NCI-H1694 (cell line): ENCODE data around the gene SHLD1.
A peak's percentile ranks its signal among the peaks of the same experiment; 100 is the strongest.
"Not testable (repeated sequence)": the region's sequence is repeated elsewhere in the genome, so short reads cannot be mapped to it uniquely, and the experiment has no call there.

ENCODE experiments used
- DNase-seq: peaks from one replicate; lab custom pipeline; 2025; lab: John Stamatoyannopoulos, UW

SHLD1 gene

DNA sequence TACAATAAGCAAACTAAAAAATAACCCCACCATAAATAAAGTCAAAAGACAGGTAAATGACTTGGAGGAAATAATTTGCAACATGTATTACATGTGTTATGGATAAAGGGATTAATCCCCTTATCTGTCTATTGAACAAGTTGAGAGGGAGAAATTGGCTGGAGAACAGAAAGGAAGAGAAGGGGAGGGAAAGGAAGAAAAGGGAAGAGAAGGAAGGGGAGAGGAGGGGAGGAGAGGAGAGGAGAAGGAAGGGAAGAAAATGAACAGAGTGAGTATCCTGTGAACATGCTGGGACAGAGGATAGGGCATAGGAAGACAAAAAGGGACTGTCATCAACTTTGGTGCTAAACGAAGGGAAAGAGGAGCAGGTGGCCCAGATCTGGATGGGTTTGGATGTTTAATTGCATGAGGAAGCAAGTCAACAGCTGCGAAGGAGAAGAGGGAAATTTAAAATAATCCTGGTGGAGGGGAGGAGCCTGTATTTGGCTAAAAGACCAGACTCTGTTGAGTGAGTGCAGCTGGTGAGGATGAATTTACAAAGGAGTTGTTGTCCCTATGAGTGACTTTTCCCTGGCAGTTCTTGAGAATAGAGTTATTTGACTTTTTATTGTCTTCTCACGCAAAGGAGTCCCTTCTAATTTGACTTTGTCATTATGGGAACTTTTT is 14.2 kb upstream of the SHLD1 start:
- DNase-seq = peak; percentile 87

DNA sequence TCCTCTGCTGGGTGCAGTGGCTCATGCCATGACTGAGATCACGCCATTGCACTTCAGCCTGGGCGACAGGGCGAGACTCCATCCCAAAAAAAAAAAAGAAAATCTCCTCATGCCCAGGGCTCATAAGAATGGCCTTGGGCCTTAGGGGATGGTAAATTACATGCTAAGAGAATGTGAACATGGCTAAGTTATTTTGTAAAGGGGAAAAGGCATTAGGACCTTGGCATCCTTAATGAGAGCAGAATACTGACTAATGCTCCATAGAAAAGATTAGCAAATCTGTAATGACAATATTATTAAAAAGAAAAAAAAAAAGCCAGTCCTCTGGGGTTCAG is 12.6 kb upstream of the SHLD1 start:
- no peak for DNase-seq

DNA sequence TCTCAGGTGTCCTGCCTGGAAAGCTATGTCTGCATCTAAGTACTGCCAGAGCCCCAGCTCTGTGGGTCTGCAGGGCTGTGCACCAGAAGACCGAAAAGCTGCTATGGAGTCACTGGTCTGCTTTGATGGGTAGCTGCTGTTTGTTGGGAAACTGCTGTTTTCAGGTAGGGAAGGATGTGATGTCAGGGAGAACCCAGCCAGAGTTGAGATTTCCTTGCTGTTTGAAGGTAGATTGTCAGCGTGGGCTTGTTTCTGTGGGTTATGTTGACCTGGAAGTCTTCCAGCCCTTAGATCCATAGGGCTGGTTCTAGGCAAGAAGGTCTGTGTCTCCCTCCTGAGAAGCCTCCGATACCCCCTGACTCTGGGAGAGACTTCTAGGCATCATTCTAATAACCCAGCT is 12.2 kb upstream of the SHLD1 start:
- DNase-seq = no peak

DNA sequence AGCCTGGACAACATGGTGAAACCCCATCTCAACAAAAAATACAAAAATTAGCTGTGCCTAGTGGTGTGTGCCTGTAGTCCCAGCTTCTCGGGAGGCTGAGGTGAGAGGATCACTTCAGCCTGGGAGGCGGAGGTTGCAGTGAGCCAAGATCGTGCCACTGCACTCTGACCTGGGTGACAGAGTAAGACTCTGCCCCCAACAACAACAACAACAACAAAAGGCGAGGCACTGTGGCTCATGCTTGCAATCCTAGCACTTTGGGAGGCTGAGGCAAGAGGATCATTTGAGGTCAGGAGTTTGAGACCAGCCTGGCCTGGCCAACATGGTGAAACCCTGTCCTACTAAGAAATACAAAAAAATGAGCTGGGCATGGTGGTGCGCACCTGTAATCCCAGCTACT is 9.6 kb upstream of the SHLD1 start:
- not testable (repeated sequence) for DNase-seq

DNA sequence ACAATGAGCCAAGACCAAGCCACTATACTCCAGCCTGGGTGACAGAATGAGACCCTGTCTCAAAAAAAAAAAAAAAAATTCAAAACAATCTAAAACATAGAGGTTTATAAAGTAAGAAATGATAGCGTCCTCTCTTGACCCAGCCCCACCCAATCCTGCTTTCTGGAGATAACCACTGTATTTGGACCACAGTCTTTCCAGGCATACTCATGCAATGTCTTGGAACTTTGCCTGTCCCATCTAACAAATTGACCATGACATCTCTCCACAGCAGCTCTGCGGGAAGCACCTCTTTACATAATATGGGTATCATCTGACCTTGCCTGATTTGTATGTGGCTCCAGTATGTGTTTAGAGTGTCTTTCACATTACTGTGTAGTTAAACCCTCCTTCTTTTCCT is 9.1 kb upstream of the SHLD1 start:
- DNase-seq = no peak

DNA sequence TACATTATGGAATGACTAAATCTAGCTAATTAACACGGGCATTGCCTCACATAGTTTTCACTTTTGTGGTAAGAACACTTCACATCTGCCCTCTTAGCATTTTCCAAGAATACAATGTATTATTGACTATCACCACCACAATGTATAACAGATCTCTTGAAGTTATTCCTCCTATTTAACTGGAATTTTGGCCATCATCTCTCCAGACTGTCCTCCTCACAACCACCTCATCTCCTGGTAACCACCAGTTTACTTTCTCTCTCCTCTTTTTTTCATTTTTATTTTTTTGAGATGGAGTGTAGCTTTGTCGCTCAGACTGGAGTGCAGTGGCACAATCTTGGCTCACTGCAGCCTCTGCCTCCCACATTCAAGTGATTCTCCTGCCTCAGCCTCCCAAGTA is 8.2 kb upstream of the SHLD1 start:
- DNase-seq = no peak

DNA sequence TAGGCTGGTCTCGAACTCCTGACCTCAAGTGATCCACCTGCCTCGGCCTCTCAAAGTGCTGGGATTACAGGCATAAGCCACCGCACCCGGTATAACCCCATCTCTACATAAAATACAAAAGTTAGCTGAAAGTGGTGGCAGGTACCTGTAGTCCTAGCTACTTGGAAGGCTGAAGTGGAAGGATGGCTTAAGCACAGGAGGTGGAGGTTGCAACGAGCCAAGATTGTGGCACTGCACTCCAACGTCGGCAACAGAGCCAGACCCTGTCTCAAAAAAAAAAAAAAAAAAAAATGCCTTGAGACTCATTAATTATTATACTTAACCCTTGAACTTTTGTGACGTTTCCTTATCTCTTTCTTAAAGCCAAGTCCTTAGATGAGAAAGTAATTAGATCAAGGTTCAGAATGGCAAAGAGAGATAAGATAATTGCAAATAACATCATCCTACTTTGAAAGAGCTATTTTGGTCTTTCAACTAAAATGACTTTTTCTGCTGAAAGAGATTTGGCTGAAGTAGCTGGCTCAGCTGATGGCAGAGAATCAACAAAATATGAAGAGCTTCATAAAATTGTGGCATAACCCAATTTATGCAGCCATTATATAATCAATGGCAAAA is 4.7 kb upstream of the SHLD1 start:
- DNase-seq = no peak

DNA sequence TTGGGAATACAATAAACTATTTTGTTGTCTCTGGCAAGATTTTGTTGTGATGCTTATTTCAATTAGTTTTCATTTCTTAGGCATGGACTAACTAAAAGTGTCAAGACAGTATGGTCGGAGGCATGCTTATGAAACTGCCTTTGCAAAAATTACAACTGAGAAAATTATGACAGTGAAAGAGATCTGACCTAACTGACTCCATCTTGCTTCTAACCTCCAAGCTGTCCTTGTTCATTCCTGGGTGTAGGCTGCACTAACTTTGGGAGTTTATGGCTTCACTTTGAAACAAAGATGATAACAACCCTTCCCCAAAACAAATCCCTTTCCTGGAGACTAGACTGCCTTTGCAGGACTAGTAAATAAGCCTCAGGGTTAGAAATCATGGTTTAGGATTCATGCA is 4.1 kb upstream of the SHLD1 start:
- no peak for DNase-seq

DNA sequence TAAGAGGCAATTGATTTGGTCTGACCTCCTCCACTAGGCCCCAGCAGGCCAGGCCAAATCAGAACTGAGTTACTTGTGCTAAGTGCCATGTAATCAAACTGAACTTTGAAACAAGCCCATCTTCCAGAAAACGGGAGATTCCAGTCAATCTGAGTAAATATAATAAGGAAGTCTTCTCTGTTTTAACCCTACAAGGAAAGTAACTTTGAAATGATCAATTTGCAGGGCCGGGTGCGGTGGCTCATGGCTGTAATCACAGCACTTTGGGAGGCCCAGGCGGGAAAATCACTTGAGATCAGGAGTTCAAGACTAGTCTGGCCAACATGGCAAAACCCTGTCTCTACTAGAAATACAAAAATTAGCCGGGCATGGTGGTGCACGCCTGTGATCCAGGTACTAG is 2.0 kb upstream of the SHLD1 start:
- DNase-seq = no peak

DNA sequence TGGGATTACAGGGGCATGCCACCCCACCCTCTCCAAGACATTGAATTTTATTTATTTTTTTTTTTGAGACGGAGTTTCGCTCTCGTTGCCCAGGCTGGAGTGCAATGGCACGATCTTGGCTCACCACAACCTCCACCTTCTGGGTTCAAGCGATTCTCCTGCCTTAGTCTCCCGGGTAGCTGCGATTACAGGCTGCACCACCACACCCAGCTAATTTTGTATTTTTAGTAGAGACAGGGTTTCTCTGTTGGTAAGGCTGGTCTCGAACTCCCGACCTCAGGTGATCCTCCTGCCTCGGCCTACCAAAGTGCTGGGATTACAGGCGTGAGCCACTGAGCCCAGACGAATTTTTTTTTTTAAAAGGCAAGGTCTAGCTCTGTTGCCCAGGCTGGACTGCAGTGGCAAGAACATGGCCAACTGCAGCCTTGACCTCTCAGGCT is 669 bp upstream of the SHLD1 start:
- not testable (repeated sequence) for DNase-seq

DNA sequence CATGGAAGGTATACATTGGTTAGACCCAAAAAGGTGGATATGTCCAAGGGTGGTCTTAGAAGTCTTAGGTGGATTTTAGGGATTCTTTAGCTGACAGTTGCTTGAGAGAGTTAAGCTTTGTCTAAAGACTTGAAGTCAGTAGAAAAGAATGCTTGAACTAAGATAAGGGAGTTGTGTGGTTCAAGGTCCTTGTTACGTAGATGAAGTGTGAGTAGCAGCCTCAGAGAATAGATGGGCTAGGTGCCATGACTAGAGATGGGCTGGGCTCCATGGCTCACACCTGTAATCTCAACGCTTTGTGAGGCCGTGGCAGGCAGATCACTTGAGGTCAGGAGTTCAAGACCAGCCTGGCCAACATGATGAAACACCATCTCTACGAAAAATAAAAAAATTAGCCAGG is 1.7 kb downstream of the SHLD1 start:
- DNase-seq = no peak

DNA sequence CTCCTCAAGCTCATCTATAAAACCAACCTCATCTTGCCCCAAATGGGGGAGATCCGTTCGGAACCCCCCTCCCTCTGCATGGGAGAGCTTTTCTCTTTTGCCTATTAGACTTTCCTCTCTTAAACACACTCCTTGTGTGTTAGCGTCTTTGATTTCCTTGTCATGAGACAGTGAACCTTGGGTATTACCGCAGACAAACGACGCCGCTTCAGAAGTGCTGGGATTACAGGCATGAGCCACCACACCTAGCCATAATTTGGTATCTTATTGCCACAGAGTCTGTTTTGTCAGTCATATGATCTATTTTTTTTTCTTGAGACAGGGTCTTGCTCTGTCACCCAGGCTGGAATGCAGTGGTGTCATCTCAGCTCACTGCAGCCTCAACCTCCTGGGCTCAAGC is 3.6 kb downstream of the SHLD1 start:
- no peak for DNase-seq

DNA sequence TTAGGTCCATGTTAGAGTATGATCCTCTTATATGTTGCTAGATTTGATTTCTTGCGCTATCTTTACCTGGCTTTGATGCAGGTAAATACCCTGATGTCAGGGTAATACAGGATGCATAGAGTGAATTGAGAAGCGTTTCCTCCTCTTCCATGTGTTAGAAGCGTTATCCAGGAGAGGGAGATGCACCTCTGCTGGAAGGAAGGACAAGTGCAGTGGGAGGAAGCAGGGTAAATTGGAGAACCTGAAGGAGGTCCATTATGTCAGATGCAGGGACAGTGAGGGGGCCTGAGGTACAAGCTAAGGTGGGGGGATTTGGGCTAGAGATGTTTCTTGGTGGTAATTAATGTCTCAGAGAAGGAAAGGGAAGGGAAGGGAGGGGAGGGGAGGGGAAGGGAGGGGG is 7.7 kb downstream of the SHLD1 start:
- DNase-seq = no peak

DNA sequence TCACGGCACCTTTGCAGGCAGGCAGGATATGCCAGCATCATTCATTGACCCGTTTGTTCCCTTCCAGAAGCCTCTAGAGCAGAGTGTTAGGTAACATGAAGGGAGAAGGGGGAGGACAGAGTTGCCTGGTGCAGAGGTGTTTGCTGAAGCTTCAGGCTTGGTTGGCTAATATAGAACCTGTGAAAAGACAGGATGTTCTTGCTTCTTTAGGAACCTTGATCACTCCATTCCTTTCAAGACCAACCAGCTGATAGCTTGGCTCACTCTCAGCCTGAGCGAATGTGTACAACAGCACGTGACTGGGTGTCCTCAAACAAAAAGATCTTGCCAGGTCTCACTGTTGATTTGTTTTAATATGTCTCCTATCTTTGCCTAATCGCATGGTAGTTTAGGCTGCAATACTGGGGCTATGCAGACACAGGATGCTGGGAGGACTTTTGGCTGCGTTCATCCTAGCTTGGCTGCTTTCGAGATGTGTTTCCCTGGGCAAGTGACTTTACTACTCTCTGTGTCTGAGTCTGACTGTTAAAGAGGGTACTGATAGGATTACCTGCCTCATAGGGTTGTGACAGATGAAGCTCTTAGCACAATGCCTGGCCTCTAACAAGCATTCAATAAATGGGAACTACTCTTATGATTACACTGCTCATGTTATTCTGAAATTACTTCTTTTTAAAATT is 16.0 kb downstream of the SHLD1 start:
- no peak for DNase-seq

DNA sequence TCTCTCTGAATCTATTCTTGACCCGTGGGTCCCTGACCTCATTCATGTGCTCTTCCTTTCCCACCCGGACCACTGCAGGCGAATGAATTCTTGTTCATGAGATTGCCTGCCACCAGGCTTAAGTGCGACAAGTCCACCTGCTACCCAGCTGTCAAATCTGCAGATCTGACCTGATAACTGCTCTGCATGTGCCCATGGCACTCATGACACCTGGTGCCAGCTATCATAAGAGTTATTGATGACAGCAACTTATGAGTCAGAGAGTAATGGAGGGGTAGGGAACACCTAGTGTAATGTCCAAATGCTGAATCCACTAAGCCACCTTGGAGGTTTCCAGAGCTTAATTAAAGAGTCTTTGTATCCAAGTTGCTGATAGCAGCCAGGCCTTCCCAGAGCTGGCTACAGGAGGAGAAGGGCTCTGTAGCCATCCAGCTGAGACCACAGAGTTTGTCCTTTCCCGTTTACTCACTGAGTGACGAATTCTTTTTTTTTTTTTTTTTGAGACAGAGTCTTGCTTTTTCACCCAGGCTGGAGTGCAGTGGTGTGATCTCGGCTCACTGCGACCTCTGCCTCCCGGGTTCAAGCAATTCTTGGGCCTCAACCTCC is 17.4 kb downstream of the SHLD1 start:
- DNase-seq = no peak

DNA sequence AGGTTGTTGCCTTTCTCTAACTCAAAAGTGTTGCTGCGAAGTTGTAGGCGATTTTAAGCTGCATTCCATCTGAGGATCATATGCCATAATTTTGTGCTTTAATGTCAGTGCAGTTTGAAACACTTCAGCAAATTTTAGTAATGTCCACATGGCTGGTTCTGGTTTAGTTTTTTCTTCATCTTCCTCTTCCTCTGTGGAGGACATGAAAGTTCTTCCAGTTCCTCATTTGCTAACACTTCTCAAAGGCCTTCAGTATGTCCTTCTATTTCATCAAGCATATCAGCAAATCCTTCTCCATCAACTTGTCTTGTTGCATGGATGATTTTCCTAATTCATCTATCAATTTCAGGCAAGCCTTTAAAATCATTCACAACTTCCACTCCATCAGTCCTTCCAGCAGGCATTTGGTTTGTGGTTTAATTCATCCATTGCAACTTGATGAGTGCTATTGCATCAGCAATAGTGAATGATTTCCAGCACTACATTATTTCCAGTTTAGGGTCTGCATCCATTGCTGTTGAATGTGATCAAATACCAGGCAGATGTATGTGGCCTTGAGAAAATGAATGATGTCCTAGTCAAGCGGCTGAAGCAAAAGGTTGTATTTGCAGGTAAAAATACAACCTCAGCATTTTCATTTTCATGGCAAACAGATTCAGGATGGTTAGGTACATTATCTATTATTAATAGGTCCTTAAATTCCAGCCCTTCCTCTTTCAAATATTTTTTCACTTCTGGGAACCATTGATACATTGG is 20.2 kb downstream of the SHLD1 start:
- no peak for DNase-seq

DNA sequence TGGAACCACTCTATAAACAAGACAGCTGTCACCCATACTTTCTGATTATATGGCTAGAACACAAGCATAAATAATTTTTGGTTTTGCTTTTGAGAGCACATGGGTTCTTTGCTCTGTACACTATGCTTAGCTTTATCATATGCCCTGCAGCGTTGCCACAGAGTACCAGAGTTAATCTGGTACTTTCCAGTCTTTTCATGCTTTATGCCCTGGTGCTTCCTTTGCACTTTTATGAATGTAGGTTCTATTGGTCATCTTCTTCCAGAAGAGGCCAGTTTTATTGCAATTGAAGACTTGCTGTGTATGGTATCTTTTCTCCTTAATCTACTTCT is 20.8 kb downstream of the SHLD1 start:
- no peak for DNase-seq

DNA sequence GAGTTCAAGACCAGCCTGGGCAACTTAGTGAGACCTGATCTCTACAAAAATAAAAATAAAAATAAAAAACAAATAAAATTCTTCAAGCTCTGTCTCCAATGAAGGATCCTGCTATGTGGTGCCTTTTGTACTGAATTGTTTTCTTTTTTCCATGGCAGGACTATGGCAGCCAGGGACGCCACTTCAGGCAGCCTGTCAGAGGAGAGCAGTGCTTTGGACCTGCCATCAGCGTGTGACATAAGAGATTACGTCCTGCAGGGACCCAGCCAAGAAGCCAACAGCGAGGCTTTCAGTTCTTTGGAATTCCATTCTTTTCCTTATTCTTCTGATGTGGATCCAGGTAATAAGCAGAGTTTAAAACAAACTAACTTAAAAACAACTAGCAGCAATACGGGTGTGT is 22.5 kb downstream of the SHLD1 start:
- DNase-seq = no peak

DNA sequence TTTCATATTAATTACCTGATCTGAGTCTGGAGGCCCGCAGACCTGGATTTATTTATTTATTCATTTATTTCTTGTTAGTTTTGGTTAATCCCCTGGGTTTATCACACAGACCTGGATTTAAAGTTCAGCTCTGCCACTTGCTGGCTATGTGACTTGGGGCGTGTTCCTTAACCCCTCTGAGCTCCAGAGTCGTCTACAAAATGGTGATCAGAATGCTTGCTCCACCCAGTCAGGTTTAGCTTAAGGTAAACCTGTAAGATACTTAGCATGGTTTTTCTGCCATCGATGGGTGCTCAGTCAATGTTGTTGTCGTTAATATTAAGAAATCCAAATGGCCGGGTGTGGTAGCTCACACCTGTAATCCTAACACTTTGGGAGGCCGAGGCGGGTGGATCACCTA is 23.4 kb downstream of the SHLD1 start:
- no peak for DNase-seq

DNA sequence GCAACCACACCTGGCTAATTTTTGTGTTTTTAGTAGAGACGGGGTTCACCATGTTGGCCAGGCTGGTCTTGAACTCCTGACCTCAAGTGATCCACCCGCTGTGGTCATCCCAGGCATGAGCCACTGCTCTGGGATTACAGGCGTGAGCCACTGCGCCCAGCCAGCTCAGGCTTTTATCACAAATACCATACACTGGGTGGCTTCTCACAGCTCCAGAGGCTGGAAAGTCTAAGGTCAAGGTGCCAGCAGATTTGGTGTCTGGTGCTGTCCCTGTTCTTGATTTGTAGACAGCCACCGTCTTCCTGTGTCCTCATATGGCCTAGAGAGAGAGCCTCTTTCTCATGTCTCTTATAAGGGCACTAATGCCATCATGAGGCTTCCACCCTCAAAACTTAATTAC is 25.9 kb downstream of the SHLD1 start:
- no peak for DNase-seq

DNA sequence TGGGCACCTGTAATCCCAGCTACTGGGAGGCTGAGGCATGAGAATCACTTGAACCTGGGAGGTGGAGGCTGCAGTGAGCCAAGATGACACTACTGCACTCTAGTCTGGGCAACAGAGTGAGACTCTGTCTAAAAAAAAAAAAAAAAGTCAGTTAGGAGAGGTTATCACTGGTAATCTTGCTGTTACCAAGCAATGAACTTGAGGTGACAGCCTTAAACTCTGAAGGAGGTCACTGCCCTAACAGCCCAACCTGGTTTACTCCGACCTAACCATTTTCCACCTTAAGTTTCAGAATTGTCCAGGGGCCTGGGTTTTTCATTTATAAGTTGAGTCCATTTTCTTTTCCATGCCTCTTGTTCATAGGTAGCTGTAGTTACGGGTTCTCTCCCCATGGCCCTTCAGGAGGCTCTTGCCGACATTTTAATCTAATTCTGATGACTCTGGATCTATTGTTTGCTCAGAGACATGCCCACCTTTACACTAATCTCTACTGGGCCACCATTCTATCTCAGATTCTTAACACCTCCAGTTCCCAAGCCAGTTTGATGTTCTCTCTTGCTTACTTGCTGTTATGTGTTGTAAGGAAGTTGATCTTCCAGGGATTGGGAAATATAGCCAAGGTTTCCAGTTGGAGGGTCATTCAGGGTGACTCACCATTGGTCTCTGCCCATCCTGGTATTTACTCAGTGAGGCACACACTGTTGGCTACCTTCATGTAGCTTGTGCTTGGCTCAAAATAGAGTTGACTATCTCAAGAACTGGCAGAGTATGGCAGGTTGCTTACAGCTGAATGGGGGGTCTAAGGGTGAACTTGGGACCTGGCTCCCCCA is 29.1 kb downstream of the SHLD1 start:
- DNase-seq = no peak

DNA sequence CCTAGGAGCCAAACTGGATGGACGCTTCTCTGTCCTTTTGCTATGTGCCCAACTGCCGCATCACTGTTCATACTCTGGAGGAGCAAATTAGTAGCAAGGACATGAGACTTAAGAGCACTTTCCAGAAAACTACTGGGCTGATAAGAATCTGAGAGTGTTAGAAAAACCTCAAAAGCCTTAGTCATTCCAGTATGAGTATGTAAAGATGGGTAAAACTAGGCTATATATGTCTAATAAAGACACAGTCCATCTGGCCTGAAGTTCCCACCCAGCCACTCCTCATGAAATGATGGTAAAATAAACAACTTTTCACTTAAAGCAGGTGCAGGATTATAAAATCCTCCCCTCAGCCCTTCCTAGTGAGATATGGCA is 30.6 kb downstream of the SHLD1 start:
- DNase-seq = no peak
